Stimulated activated CD8-positive, alpha-beta memory T cell treated with anti-CD3 and anti-CD28 coated beads, Interleukin-7, amount 100 ng/mL, for 1 hour (primary cell): ENCODE results near the gene P2RY1.
"Not testable (repeated sequence)": the region's sequence is repeated elsewhere in the genome, so short reads cannot be mapped to it uniquely, and the experiment has no call there.

Experiments used
- DNase-seq, 2 donors: peaks; one replicate each; pipeline ENCODE4 v3.0.0-alpha.2; 2020; ENCODE audit warnings: low read depth in 2 of 2

The P2RY1 gene

DNA sequence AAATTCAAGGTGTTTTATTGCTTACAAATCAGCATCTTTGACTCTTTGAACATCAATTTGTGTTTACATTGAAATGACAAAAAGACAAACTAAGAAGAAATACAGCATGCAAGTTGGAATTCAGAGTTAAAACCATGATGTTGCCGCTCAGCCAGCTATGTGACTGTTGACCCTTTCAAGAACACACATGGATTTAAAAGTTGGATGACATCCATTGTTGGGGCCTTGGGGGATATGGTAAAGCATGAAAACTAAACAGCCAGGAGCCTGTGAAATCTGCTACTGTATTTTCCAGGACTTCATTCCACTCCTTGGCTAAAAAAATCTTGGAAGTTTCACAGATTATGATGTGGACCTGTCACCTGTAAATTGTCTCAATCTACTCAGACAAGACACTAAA, 4.6 kb downstream of the P2RY1 start:
- DNase-seq = no peak

DNA sequence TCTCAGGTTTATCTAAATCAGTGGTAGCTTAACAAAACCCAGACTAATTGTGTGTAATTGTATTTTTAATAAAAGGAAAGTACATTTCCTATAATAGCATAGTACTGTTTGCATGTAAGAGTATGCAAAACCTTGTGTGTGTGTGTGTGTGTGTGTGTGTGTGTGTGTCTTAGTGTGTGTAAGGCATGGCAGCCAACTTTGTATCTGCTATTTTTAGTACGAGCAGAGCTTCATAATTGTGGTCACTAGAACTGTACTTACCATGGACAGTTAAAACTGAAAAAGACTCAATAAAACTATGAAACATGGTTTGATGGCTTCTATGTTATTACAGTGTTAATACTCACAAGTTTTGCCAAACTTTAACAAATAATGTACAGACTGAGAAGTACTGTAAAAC, 6.2 kb downstream of the P2RY1 start:
- no peak for DNase-seq

DNA sequence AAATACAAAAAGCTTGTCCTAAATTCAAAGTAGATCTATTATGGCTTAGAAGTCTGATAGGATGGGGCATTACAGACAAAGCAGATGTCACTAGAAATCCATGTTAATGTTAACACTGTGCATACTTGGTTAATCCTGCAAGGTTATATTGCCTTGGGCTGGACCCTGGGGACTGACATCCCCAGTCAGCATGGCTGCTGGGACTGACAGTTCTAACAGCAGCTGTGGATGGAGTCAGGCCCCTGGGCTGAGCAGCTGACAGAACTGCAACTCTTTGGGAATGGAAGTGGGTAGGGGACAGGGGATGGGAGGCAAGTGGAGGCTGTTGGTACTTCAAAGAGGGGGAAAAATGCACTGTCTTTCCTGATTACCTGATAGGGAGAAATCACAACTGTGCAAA, 7.5 kb downstream of the P2RY1 start:
- DNase-seq = no peak

DNA sequence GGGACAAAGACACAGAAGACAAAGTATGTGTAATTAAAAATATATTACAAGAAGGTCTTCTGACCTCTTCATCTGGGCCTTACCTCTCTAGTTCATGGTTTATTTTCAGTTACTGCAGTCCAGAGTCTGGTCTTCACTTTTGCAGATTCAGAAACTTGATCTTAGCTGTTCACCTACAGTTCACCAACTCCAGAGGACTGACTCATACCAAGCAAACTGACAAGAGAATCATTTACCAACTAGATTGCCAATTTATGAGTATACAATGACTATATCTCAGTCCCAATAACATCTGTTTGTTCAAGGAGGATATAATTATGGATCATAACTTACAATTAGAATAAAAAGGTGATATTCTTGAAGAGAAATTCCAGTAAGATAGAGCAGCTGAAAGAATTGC, 9.0 kb downstream of the P2RY1 start:
- no peak for DNase-seq

DNA sequence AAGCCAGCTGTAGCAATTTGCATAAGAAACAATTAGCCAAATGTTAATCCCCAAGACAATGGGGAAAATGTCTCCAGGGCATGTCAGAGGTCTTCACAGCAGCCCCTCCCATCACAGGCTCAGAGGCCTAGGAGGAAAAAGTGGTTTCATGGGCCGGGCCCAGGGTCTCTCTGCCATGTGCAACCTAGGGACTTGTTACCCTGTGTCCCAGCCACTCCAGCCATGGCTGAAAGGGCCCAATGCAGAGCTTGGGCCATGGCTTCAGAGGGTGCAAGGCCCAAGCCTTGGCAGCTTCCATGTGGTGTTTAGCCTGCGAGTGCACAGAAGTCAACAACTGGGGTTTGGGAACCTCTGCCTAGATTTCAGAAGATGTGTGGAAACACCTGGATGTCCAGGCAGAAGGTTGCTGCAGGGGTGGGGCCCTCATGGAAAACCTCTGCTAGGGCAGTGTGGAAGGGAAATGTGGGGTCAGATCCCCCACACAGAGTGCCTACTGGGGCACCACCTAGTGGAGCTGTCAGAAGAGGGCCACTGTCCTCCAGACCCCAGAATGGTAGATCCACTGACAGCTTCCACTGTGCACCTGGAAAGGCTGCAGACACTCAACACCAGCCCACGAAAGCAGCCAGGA, 11.8 kb downstream of the P2RY1 start:
- DNase-seq = not testable (repeated sequence)

DNA sequence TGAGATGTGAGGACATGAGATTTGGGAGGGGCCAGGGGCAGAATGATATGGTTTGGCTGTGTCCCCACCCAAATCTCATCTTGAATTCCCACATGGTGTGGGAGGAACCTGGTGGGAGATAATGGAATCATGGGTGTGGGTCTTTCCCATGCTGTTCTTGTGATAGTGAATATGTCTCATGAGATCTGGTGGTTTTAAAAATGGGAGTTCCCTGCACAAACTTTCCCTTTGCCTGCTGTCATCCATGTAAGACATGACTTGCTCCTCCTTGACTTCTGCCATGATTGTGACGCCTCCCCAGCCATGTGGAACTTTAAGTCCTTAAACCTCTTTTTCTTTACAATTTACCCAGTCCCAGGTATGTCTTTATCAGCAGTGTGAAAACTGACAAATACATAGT, 12.7 kb downstream of the P2RY1 start:
- not testable (repeated sequence) for DNase-seq

DNA sequence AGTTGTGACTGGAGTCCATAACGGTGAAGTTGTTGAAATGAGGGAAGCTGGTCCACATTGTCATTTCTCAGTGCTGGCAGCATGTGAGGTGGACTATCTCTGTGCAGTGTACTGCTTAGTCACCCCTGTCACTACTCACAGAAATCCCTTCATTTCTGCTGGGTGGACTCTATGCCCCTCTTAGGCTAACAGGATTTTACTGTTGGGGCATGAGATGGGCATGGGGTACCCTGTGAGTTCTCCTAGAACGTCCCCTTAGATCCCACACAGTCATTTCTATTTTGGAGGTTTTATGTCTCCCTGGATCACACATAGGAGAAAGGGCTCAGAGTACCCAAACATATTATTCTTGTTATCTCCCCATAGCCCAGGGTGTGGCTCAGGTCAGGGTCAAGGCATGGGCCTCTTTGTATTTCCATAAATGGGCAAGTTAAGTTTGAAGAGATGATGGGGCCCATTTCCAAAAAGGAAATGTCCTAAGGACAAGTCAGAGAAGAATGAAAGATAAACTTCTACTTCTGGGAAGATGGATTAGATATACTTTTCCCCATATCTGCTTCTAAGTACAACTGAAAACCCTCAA, 15.2 kb downstream of the P2RY1 start:
- DNase-seq = no peak

DNA sequence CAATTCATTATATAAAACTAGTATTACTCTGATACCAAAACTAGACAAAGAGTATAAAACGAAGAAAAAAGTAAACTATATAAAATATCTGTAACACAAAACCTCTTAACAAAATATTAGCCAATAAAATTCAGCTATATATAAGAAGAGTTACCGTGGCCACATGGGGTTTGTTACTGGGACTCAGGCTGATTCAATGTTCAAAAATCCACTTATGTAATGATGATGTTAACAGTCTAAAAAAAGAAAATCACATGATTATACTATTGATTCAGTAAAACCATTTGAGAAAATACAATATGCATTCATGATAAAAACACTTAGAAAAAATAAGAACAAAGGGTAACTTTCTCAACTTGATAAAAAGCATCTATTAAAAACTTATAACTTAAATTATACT, 18.3 kb downstream of the P2RY1 start:
- DNase-seq = no peak

DNA sequence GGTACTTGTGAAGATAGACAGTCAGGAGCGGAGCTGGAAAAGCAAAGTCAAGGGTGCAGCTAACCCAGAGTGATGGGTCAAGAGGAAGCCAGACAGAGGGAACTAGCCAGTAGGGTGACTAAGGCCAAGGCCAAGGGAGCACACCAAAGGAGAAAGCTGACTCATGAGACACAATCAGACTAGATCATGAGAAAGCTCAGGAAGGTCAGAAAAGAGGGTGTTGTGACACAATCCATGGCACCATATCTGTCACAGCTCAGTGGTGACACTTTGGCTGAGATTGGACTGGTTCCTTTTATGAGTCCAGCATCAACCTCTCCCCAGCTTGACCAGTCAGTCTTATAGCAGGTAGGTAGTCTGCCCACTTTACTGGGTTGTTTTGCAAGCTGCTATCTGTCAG, 22.2 kb downstream of the P2RY1 start:
- no peak for DNase-seq

DNA sequence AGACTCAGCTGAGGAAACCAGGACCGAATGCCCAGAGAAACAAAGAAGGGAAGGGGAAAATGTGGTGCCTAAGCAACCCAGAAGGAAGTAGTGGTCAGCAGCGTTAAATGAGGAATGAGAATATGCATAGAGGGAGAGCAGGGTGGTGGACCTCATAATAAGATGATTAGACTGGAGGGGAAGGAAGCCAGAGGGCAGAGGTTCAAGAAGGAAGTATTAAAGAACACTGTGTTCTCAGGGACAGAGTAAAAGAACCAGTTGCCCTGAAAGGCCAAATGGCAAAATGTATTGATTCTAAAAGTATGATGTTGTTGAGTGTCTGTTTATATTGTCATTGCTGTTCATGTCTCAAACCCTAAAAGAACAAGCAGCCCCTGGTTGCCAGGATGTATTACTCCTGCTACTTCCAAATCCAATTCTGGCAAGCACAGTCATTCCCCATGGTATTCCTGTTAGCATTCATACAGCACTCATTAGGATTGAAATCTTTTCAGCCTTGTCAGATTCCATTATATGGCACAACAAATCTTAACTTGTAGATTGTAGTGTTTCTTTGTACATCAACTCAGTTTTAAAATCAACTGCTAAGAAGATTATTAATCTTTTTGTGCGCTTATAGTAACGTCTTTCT, 23.4 kb downstream of the P2RY1 start:
- DNase-seq = no peak

DNA sequence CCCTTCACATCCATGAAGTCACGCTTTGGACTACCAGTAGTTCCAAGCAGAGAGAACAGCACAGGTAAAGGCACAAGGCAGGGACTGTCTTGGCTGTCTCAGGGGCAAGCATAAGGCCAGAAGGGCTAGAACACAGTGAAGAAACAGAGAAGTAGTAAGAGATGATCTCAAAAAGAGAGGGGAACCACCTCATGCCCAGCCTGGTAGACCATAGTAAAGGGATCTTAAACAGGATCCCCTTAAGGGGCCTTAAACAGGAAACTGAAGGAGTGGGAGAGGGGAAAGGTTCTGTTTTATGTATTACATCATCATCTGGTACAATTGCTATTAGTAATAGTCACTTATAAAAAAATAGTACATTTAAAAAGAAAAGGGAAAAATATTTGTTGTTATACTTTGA, 25.8 kb downstream of the P2RY1 start:
- no peak for DNase-seq

DNA sequence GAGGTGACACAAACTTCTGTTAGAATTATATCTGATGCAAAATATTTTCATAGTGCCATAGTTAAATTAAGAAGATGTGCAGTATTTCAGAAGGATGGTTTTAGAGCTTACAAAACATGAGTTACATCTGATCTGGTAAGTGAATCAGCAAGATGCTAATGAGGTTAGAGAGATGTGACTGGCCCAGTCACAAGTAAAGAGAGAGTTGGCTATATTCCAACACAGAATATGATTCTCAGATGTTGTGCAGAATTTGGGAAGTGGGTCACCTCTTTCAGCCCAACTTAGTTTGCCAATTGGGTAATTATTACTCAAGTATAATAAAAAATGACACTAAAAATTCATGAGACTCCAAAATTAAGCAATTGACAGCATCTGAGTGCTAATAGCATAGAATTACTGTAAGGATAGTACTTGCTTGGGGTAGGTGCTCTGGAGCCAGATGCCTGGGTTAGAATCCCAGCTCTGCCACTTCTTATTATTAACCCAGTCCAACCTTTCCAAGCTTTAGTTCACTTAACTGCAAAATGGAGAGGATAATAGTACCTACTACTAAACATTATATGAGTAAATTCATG, 30.8 kb downstream of the P2RY1 start:
- DNase-seq = no peak

DNA sequence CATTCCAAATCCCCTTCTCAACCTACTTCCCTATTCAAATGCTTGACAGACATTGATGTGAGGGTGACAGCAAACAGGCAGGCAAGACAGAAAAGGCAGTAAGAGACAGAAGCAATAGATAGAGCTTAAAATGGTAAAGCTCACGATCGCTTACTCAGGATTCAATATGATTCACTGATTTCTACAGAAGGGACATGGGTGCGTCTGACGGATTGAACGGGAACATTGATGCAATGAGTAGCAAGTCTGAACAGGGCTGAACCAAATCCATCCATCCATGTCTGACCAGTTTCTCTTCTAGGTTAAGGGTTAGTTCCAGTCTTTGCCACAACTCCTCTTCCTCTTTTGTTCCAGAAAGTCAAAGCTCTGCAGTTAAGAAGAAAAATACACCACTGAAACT, 35.1 kb downstream of the P2RY1 start:
- DNase-seq = no peak

DNA sequence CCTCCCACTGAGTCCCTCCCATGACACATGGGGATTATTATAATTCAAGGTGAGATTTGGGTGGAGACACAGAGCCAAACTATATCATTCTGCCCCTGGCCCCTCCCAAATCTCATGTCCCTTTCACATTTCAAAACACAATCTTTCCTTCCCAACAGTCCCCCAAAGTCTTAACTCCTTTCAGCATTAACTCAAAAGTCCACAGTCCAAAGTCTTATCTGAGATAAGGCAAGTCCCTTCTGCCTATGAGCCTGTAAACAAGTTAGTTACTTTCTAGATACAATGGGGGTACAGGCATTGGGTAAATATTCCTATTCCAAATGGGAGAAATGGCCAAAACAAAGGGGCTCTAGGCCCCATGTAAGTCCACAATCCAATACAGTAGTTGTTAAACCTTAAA, 38.4 kb downstream of the P2RY1 start:
- not testable (repeated sequence) for DNase-seq

DNA sequence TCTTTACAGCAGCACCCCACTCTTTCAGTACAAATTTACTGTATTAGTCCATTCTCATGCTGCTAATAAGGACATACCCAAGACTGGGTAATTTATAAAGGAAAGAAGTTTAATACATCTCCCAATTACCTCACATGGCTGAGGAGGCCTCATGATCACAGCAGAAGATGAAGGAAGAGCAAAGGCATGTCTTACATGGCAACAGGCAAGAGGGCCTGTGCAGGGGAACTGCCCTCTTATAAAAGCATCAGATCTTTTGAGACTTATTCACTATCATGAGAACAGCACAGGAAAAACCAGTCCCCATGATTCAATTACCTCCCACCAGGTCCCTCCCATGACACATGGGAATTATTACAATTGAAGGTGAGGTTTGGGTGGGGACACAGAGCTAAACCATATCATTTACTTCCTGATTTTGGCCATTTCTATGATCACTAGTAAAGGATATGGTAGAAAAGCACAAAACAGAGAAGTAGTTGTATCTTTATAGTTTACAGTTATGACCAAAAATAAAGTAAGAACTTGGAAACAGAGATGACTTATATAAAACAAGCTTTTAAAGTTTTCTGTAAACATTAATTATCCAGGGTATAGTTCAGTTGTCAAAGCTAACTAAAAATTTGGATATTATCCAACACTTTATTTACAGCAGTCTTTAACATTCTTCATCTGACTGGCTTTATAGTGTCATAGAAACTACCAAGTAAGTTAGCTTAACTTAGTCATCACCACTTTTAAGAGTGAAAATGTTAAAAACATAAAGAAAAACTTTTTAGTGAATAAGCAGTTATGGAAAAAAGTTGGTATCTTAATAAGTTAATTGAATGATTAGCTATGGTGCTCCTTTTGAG, 40.2 kb downstream of the P2RY1 start:
- no peak for DNase-seq

DNA sequence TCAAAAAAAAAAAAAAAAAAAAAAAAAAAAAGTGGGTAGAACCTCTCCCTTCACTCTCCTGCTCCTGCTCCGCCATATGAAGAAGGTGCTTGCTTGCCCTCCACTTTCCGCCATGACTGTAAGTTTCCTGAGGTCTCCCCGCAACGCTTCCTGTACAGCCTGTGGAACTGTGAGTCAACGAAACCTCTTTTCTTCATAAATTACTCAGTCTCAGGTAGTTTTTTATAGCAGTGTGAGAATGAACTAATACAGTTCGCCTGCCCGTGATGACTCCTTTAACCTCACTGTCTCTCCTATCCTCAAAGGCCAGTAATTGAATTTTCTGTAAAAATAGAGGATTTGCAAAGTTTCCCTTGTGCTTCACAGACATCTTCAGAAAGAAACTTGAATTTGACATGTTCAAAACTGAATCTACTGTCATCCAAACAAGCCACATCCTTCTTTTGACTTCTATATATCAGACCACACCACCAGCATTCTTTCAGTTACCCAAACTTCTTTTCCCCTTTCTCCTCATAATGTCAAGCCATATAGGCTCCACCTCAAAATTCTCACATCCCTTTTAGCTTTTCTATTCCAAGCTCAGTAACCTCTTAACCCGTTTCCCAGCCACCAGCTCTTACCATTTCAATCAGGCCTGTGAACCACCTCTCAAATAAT, 44.3 kb downstream of the P2RY1 start:
- no peak for DNase-seq

DNA sequence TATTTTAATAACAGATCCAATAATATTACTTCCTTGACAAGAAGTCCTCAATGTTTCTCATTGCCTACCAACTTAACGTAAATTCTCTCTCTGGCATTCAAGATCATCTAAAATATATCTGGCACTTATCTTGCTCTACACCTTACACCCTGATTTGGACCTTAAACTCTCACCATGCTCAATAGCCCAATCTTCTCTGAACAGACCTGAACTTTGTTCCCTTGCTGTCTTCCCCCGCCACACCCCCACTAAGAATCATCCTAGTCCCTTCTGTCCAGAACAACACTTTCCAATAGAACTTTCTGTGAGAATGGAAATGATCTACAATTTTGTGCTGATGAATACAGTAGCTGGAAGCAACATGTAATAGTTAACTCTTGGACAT, 44.9 kb downstream of the P2RY1 start:
- no peak for DNase-seq

DNA sequence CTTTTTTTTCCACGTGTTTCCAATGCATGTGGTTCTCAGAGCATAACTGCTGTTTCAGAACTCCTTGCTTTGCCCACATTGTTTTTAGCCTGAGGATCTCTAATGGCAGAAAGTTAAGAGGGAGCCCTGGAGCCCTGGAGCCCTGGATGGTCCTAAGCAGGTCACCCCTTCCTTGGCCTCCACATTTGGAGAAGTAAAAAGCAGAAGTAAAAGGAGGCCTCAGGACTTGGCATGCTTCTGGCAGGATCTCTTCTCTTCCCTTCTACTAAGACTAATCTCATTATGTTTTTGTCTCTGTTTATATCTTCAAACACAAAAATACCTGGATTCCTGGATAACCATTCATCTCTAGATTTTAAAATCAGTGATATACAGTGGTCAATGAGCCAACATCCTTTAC, 50.1 kb downstream of the P2RY1 start:
- DNase-seq = no peak
